Fibroblast of pulmonary artery (primary cell): Measurements from ENCODE around the gene RALGPS1.

Experiments
- DNase-seq: peaks from one replicate; pipeline ENCODE4 v3.0.0-alpha.2; 2010; ENCODE audit warnings: low read depth
- H3K4me3 ChIP-seq: replicated peaks from 2 replicates; pipeline ENCODE4 v1.5.1; 2011; ENCODE audit warnings: low read depth, mild to moderate bottlenecking, control low read depth, low read length, moderate library complexity
- TF ChIP-seq, protein P1 (sequence below): IDR thresholded peaks from 2 replicates; pipeline ENCODE4 v1.5.1; 2011; ENCODE audit warnings: mild to moderate bottlenecking, control low read depth, low read length, inconsistent platforms; ENCODE audit errors: missing control alignments

RALGPS1 gene

DNA sequence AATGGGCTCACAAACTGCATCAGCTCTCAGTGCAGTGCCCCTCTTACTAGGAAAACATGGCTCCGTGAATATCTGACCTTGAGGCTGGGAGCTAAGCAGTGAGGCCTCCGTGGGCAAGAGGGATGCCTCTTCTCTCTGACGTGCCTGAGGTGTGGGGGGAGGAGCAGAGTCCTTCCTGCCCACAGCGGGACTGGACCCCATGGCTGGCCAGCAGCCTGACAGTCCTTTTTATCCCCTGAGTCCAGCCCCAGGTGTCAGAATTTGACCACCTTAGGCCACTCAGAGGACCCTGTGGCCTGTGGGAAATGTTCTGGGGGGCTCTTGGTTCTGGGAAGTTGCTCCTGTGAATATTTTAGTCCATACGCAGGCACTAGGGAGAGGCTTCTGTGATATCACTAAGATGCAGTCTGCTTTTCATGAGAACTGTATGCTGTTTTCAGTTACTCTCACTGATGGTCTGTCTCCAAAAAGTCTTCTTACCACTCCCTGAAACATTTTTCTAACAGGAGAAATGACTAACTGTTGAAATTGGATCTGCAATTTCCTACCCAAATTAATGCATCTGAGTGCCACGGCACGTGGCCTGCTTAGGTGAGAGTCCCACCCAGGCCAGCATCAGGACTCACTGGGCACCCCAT, 184.5 kb downstream of the RALGPS1 start:
- DNase-seq, result no peak
- H3K4me3 ChIP-seq, result no peak overlapping the region

DNA sequence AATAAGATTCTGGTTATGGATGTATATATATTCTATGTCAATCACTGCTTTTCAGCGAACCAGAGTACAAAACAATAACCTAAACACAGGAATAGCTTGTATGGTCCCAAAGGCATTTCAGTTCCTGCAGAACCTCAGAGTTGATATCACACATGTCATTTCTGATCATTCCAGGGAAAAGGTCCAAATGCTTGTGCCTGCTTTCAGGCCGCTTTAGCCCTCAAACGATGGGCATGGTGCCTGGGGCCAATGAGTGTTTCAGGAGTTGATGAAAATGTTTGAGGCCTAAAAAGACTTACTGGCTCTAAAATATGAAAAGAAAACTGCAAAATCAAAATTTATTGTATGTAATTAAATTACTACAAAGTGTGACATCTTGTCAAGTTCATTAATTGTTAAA, 185.1 kb downstream of the RALGPS1 start:
- TF ChIP-seq, protein P1, sequence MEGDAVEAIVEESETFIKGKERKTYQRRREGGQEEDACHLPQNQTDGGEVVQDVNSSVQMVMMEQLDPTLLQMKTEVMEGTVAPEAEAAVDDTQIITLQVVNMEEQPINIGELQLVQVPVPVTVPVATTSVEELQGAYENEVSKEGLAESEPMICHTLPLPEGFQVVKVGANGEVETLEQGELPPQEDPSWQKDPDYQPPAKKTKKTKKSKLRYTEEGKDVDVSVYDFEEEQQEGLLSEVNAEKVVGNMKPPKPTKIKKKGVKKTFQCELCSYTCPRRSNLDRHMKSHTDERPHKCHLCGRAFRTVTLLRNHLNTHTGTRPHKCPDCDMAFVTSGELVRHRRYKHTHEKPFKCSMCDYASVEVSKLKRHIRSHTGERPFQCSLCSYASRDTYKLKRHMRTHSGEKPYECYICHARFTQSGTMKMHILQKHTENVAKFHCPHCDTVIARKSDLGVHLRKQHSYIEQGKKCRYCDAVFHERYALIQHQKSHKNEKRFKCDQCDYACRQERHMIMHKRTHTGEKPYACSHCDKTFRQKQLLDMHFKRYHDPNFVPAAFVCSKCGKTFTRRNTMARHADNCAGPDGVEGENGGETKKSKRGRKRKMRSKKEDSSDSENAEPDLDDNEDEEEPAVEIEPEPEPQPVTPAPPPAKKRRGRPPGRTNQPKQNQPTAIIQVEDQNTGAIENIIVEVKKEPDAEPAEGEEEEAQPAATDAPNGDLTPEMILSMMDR, result no peak
- H3K4me3 ChIP-seq, result no peak overlapping the region

More for the DNA sequence above, 184.5 kb downstream of the RALGPS1 start:
- TF ChIP-seq, protein P1, result no peak

DNA sequence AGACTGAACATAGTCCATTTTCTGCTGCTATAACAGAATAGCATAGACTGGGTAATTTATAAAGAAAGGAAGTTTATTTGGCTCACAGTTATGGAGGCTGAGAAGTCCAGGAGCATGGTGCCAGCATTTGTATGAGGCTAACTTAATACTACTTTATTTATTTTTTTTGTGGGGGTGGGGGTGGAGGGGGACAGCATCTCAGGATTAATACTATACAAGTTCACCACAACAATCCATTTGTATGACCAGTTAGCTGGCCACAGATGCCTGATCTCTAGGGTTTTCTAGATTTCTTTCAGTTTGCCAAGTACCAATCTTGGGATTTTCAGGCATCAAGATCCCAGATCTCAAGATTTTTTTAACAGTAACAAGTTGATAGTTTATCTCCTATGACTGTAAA, 187.6 kb downstream of the RALGPS1 start:
- TF ChIP-seq, protein P1, result no peak
- H3K4me3 ChIP-seq, result no peak overlapping the region
- no peak for DNase-seq

More for the DNA sequence above, 185.1 kb downstream of the RALGPS1 start:
- DNase-seq, result no peak

DNA sequence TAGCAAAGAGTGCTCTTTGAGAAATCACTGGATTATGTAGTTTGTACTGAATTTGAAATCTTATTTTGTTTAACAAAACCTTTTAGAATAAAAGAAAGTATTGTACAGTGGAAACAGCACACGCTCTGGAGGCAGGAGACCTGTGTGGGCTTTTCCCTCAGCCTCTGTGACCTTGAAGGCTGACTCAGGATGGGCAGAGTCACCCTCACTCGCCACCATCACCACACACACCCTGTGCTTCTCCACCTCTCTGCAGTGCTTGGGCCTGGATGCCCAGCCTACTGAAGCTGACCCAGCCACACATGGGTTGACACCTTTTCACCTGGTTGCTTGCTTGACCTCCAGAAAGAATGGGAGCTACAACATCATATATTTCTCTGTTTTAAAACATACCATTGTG, 188.2 kb downstream of the RALGPS1 start:
- TF ChIP-seq, protein P1, result no peak
- DNase-seq, result no peak
- no peak overlapping the region for H3K4me3 ChIP-seq

DNA sequence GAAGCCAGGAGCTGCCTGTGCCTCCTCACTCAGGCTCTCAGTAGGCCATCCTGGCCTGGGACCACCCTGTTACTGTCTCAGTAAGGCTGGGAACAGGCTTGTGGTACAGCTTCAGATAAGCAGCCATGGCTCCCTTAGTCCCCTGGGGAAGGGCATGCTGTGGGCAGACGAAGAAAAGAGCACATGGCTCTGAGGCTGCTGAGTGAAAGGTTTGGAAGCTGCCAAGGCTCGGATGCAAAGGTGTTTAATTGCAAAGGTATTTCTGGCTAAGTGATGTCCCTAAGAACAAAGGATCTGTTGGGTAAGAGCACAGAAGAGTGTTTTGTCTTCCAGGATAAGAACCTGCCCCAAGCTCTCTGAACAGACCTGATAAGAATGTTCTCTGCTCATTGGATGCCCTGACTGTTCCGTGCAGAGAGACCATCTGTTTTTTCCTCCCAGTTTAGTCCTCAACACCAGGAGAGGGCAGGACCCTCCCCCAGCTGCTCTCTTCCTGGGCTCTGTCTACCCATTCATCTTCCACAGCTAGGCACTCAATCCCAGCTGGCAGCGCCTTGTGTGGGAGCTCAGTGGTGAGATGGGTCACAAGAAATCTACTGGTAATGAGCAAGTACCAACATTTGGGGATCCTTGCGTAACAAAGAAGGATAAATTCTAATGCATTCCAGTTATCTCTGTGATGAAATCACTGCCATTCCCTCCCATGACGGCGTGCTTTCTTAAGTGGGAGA, 190.2 kb downstream of the RALGPS1 start:
- DNase-seq, result peak; percentile 70
- TF ChIP-seq, protein P1, result no peak

DNA sequence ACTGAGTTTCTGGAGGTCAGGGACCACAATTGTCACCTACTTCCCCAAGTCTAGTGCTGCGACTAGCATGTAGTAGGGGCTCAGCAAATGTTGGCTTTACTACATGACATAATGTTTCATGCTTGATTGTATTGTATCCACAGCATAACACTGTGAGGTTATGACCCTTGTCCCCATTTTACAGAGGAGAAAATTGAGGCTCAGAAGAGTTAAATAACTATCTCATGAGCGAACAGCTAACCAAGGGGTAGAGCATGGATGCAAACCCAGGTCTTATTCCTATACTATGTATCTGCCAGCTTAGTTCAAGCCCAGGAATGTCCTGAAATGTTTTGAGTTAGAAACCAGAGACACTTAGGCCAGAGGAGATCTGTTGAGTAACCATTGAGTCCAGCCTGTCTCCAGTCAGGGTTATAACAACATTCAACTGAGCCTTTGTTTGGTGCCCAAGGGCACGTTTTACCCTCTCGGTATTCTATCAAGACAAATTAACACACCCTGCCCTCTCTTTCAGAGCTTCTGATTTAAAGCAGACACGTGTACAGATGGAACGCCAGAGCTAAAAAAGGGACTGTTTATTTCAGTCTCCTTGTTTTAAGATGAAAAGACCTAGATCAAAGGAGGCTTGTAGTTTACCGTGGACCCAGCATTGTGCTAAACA, 191.4 kb downstream of the RALGPS1 start:
- TF ChIP-seq, protein P1, result no peak
- no peak for DNase-seq
- no peak overlapping the region for H3K4me3 ChIP-seq

More for the DNA sequence above, 190.2 kb downstream of the RALGPS1 start:
- H3K4me3 ChIP-seq, result no peak overlapping the region
